Memory B cell (primary cell): ENCODE results near the gene CARS1.

Source experiments
- ATAC-seq: fragments of 150-1000 bp; cut with Tn5 transposase; 2 replicates; pipeline ENCODE4 v1.10.0; 2021; ENCODE audit warnings: low read depth, mild to moderate bottlenecking, moderate library complexity
- DNase-seq, 2 donors: peaks; one replicate each; pipeline ENCODE4 v3.0.0; 2022; ENCODE audit warnings: low spot score in 2 of 2
- H3K27ac Mint-ChIP-seq: one replicate; pipeline ENCODE4 v1.8.0; 2022; ENCODE audit warnings: mild to moderate bottlenecking, moderate library complexity, mixed read lengths
- H3K27me3 Mint-ChIP-seq: one replicate; pipeline ENCODE4 v1.8.0; 2022; ENCODE audit warnings: mixed read lengths
- H3K36me3 Mint-ChIP-seq: one replicate; pipeline ENCODE4 v1.8.0; 2022; ENCODE audit warnings: mild to moderate bottlenecking, mixed read lengths
- H3K4me1 Mint-ChIP-seq: one replicate; pipeline ENCODE4 v1.8.0; 2022; ENCODE audit warnings: mixed read lengths
- H3K4me3 Mint-ChIP-seq: one replicate; pipeline ENCODE4 v1.8.0; 2022; ENCODE audit warnings: mild to moderate bottlenecking, moderate library complexity, mixed read lengths
- H3K9me3 Mint-ChIP-seq: one replicate; pipeline ENCODE4 v1.8.0; 2022; ENCODE audit warnings: mixed read lengths

CARS1 gene

GRCh38 chr11:2955906-2956476 lies 101.2 kb downstream of the CARS1 start:
- Mint-ChIP-seq H3K4me1 (peaks cover under 1% of the 10 kb centered on the region), H3K27me3 (no peaks in the 10 kb centered on the region), H3K27ac (no peak overlapping the region), H3K9me3 (no peaks in the 10 kb centered on the region), H3K36me3 (peaks cover 31% of the 10 kb centered on the region), H3K4me3 (no peak overlapping the region)
- ATAC-seq (no peak), DNase-seq (no peak)

- Mint-ChIP-seq H3K4me3 (no peak overlapping the region), H3K36me3 (peaks cover 37% of the 10 kb centered on the region), H3K4me1 (no peaks in the 10 kb centered on the region), H3K27ac (no peak overlapping the region), H3K9me3 (no peaks in the 10 kb centered on the region), H3K27me3 (no peaks in the 10 kb centered on the region)
- no peak for DNase-seq
- no peak for ATAC-seq
Measured at GRCh38 chr11:2954263-2954662, 103.0 kb downstream of the CARS1 start.

GRCh38 chr11:2952290-2952689 lies 104.9 kb downstream of the CARS1 start:
- H3K4me3 Mint-ChIP-seq = no peak overlapping the region
- ATAC-seq (no peak), DNase-seq (no peak)
- H3K9me3 Mint-ChIP-seq = no peaks in the 10 kb centered on the region
- no peak overlapping the region for H3K27ac Mint-ChIP-seq
- no peaks in the 10 kb centered on the region for H3K27me3 Mint-ChIP-seq
- no peaks in the 10 kb centered on the region for H3K4me1 Mint-ChIP-seq
- peaks cover 44% of the 10 kb centered on the region for H3K36me3 Mint-ChIP-seq

DNA sequence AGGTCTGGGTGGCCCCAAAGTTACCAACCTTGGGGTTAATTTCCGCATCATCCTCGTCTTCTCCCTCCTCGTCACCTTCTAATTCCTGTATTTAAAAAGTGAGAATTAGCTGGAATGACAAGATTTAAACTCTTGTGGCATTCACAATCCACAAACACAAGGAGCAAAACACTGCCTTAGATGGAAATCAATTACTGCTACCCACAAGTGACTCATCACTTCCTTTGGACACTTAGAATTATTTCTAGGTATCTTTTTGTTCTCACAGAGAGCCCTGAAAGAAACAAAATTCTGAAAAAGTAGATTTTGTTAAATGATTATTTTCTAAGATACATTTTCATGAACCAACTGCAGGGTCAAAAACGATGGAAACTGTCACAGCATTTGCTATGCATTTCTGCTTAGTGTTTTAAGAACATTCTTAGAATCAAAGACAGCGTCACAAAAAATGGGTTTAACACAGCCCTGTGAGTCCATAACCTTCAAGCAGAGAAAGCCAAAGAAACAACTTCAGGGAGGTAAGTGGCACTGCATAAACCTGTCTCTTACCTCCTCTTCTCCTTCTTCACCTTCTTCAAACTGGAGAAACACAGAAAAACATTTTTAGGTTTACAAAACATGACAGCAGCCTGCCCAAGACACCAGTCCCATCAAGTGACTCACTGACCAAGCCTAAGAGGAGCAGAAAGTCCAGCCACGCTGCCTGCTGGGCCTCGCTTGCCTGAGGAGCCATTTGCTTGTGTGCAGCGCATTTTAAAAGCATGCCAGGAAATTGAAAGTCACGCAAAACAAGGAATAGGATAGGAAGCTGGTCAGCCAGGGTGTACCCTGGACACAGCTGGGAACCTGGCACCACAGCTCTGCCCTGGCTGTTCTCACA lies 105.8 kb downstream of the CARS1 start:
- no peaks in the 10 kb centered on the region for H3K27me3 Mint-ChIP-seq
- peaks cover 2% of the 10 kb centered on the region for H3K4me1 Mint-ChIP-seq
- H3K9me3 Mint-ChIP-seq = no peaks in the 10 kb centered on the region
- ATAC-seq (no peak), DNase-seq (no peak)
- peaks cover 39% of the 10 kb centered on the region for H3K36me3 Mint-ChIP-seq
- no peak overlapping the region for H3K27ac Mint-ChIP-seq
- H3K4me3 Mint-ChIP-seq = no peak overlapping the region
